Spleen (tissue), 7 donors: ENCODE results near the gene NXNL2.

ENCODE experiments used
- POLR2A ChIP-seq, 3 donors: fragments of 450-650 bp; IDR thresholded peaks; one replicate each; pipeline ENCODE4 v1.5.1; 2017; ENCODE audit warnings: antibody characterized with exemption in 3 of 3, mild to moderate bottlenecking in 1 of 3
- POLR2AphosphoS5 ChIP-seq, 3 donors: sonication (generic); formaldehyde crosslinking; IDR thresholded peaks; one replicate each; pipeline ENCODE4 v1.5.1; 2017; ENCODE audit warnings: antibody characterized with exemption in 3 of 3
- TF ChIP-seq, protein P1 (sequence below), 11 experiments: fragments of 200-600 bp in 7 of 11; fragments of 450-650 bp in 4 of 11; sonication (generic) in 4 of 11; IDR thresholded peaks in 8 of 11; conservative IDR thresholded peaks in 3 of 11; 1 replicate in 7 of 11; 2 replicates in 4 of 11; pipeline versions ENCODE4 v1.4.0 to v1.8.0; 2016 to 2021; ENCODE audit warnings: antibody characterized with exemption in 11 of 11, inconsistent platforms in 4 of 11, mild to moderate bottlenecking in 1 of 11
- donor health status: DM: no; HTN: no; CAD: no; lungs with moderate emphysema.
- donor health status: DM: no; HTN: no; CAD: no.
- donor health status: DM: no; HTN: no; CAD: no.

DNA sequence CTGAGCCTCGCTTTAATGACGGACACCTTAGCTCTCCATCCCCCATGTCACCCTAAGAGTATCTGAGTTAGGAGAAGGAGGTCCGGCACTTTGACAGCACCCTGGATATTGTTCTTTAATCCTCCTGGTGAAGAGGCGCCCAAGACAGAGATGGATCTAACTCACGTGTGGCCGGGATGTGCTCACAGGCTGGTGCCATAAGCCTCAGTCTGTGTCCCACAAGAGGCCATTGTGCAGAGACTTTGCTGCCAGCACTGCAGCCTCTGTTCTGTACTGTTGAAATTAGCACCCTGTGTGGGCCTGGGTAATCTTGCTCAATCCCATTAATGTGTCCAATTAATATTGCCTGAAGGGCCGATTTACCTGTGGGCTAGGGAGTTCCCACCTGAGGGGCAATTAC lies 37.7 kb downstream of the NXNL2 start:
- TF ChIP-seq POLR2AphosphoS5 (IDR thresholded peaks at IDR 0.05) (no peak), POLR2A (IDR thresholded peaks at IDR 0.05) (no peak)
- TF ChIP-seq, protein P1, sequence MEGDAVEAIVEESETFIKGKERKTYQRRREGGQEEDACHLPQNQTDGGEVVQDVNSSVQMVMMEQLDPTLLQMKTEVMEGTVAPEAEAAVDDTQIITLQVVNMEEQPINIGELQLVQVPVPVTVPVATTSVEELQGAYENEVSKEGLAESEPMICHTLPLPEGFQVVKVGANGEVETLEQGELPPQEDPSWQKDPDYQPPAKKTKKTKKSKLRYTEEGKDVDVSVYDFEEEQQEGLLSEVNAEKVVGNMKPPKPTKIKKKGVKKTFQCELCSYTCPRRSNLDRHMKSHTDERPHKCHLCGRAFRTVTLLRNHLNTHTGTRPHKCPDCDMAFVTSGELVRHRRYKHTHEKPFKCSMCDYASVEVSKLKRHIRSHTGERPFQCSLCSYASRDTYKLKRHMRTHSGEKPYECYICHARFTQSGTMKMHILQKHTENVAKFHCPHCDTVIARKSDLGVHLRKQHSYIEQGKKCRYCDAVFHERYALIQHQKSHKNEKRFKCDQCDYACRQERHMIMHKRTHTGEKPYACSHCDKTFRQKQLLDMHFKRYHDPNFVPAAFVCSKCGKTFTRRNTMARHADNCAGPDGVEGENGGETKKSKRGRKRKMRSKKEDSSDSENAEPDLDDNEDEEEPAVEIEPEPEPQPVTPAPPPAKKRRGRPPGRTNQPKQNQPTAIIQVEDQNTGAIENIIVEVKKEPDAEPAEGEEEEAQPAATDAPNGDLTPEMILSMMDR (IDR thresholded peaks at IDR 0.05 in 8 of 11, conservative IDR thresholded peaks at IDR 0.05 in 3 of 11) = no peak
